NAMALWA (cell line): ENCODE data around the gene SEC61A1.
A peak's percentile ranks its signal among the peaks of the same experiment; 100 is the strongest.

Source experiments
- DNase-seq: peaks from one replicate; pipeline ENCODE4 v3.0.0-alpha.2; 2015; ENCODE audit warnings: low spot score

Gene SEC61A1

DNA sequence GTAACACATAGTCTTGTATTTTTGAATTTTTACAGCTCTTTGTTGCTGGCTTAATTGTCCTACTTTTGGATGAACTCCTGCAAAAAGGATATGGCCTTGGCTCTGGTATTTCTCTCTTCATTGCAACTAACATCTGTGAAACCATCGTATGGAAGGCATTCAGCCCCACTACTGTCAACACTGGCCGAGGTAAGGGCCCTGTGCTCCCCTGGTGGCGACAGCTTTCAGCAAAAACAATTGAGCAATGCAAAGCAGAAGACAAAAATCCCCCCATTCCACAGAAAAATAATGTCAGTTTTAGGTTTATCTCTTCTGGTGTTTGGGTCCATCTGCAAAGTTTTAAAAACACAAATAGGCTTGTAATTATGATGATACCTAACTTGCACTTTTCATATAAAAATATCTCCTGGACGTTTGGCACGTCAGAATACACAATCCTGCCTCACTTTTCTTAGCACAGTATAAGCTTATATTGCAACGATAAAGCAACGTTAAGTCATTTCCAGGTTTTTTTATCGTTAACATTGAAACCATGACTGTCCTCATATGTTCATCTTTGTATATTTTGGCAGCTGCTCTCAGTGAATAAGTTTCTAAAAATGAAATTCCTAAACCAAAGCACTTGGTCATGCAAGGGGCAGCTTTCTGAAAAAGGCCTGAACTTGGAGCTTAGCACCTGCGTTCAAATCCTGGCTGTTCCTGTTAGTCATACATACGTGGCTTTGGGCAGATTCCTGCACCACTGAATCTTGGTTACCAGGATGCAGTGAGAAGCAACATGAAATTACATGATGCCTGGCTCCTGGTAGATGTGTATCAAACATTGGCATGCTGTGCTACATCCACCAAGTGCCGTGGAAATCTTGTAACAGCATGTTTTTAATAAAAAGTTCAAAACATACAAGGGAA, 8.5 kb downstream of the SEC61A1 start:
- DNase-seq: no peak

GRCh38 chr3:128062033-128062745, 10.0 kb downstream of the SEC61A1 start:
- DNase-seq: no peak

GRCh38 chr3:128063865-128064264, 11.6 kb downstream of the SEC61A1 start:
- no peak for DNase-seq

DNA sequence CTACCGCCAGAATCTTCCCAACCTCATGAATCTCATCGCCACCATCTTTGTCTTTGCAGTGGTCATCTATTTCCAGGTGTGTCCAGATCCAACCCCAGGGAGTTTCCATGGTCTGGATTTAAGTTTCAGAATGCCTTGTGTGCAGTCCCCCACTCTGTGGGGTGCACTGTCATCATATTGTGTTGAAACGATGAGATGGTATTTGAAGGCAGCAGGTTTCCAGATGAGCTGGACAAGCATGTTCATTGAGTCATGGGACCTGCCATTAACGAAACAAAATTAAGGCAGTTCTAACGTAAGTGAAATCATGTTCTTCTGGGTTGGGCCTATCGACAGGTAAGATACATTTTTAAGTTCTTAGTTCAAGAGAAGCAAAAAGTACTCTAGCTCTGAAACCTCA, 12.7 kb downstream of the SEC61A1 start:
- no peak for DNase-seq

- no peak for DNase-seq
Observed at GRCh38 chr3:128066114-128066513, 13.9 kb downstream of the SEC61A1 start.

DNA sequence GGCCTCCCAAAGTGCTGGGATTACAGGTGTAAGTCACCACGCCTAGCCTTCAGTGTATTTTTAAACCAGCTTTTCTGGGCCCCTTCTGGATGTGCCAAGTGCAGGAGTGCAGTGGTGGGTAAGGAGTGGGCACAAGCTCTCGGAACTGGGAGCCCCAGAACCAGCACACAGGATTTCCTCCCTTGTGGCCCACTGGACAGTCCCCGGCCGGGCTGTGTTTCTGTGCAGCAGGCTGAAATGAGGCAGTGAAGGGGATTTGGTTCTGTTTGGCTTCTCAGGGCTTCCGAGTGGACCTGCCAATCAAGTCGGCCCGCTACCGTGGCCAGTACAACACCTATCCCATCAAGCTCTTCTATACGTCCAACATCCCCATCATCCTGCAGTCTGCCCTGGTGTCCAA, 14.4 kb downstream of the SEC61A1 start:
- no peak for DNase-seq

DNA sequence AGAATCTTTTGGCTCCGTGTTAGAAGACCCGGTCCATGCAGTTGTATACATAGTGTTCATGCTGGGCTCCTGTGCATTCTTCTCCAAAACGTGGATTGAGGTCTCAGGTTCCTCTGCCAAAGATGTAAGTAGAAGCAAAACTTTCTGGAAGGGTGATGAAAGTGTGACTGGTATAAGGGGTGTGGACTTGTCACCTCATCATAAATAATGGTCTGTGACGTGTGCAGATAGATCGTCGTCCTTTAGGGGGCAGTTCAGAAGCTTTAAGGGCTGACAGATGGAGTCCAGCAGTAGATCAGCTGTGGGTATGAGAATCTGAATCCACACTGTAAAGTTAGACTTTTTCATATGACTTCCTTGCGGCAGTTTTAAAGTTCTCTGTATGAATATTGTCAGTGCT, 15.3 kb downstream of the SEC61A1 start:
- DNase-seq: peak; percentile 47

DNA sequence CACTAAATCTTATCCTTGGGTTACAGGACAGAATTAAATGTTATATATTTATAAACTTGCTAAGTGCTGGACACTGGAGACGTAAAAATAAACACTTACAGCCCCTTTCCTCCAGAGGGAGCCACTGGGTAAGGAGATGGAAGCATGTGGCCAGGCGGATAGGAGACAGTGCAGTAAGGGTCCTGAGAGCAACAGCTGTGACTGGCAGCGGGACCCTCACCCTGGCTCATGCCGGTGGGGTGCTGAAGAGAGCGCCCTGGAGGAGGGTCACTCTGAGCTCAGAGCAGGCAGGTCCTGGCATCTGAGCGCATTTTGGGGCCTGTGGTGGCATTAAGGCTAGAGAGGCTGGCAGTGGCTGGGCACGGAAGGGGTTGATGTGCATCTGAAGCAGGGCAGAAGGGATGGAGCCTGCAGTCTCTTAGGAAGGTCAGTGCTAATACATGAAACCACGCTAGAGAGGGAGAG, 16.0 kb downstream of the SEC61A1 start:
- DNase-seq: peak; percentile 83

- DNase-seq: no peak
Observed at GRCh38 chr3:128069271-128069670, 17.0 kb downstream of the SEC61A1 start.

- DNase-seq: no peak
Observed at GRCh38 chr3:128070898-128071591, 18.8 kb downstream of the SEC61A1 start.

DNA sequence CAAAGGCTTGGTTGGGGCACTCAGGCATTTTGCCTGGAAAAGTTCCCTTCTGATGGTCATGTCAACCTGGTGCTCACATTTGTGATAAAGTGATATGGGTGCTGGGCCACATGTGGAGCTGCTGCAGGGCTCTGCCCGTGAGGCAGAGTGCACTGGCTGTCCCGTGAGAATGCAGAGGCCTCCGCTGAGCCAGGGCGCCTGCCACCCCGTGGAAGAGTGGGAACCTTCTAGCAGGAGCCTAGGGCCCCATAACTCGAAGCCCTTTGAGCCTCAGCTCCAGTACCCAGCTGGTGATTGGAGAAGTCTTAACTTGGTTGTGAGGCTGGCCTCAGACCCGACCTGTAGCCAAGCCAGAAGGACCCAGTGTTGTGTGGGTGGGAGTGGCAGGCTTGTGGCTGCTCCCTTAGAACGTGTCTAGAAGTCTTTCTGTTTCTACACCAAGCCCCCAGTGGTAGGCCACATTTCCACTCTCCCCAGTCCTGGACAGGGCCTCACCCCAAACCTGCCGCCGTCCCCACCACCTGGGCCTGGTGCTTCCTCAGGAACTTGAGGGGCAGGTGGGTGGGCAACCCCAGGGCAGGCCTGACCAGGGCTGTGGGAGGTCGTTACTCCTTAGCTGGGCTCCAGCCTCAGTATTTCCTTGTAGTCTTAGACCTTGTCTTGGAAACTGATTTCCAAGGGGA, 19.7 kb downstream of the SEC61A1 start:
- DNase-seq: no peak

DNA sequence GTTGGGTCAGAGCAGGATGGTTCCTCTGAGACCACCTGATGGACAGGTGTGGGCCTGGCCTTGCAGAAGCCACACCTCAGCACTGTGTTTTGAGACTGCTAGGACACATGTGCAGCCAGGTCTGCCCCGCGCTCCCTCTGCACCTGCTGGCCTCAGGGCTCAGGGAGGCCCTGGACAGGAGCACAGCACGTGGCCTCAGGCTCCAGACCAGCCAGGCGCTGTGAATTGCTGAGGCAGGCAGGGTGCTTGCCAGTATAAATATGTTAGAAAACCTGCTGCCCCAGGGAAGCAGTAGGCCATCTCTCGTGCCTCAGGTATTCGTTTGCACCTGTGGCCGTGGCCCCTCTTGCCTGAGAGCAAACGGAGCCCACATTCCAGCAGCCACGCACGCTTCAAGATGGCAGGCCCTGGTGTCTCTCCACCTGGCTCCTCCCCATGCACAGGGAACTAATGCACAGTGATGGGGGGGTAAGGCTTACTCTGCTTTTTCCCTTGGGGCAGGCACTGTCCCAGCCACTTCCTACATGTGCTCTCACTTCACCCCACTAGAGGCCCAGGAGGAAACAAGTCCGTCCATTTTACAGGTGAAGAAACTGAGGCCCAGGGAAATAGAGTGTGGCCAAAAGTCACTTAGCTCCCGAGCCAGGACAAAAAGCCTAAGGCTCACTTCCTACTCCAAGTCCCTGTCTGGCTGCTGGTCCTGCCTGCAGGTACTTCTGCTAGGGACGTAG, 20.4 kb downstream of the SEC61A1 start:
- DNase-seq: no peak

DNA sequence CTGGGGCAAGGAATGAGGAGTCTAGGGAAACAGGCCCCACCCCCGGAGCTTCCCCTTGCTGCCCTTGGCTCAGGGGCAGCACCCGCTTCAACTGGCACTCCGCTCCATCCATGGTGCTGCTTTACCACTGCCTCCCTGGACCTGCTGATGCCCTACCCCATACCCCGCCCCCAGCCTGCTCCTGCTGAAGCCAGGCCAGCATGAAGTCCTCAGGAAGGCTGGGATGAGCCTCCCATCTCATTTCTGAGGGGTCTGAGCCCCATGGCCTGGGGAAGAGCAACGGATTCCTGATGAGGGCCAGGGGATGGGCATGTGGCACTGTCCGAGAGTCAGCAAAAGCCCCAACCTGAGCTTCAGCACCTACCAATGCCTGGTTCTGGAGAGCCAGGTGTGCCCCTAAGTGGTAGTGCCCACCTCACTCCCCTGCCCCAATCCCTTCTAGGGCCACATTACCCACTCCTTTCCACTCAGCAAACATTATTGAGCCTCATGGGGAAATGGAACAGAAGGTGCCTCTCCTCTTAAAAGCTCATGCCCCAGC, 21.0 kb downstream of the SEC61A1 start:
- DNase-seq: no peak

DNA sequence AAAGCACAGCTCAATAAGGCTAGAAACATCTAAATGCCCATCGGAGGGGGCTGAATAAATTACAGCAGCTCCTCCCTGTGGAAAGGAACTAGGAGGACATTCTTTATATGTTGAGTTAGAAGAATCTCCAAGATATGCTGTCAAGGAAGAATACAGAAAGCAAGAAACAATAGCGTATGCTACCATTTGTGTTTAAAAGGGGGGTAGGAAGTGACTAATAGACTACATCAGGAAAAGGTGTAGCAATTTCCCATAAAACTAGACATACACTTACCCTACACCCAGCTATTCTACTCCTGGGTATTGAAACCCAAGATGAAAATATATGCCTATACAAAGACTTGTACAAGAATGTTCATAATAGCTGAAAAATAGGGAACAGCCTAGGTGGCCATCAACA, 21.6 kb downstream of the SEC61A1 start:
- DNase-seq: no peak

GRCh38 chr3:128074851-128075521, 22.7 kb downstream of the SEC61A1 start:
- DNase-seq: no peak

DNA sequence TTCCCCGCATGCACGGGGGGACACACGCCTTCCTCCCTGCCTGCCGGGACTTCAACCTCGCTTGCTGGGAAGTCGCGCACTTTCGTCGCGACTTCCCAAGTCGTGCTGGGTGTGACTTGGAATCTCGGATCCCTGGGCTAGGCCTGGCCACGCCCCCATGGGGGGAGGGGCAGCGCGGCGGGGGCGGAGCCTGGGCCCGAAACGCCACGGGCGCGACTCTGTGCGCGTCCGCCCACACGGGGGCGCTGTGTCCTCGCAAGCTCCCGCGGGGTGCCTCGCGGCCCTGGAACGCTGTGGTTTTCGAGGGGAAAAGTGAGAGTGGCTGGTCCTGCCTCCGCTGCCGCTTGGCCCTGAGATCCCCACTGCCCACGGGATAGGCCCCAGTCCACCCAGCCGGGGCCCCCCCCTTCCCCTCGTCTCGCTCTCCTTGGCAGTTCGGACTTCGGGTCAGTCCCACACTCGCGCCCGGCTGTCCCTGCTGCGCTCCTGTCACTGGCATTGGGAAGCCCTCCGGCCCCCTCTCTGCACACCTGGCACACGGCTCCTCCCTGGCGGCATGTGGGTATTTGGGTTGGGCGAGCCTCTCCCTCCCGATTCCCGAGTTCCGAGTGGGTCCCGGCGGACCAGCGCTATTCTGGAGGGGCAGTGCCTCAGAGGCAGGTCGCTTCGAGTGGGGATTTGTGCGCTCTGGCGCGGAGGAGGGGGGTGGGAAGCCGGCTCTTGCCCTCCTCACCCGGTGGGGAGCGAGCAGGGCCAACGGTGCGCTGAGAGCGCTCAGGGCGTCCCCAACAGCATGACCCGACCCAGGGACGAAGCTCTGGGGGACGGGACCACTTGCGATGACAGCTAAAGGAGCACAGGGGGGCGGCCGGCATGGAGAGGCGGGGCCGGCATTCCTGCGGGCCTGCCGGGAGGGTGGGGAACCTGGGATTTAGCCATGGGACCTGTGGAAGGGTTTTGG, 23.6 kb downstream of the SEC61A1 start:
- DNase-seq: peak; percentile 78

- no peak for DNase-seq
Observed at GRCh38 chr3:128076483-128077201, 24.4 kb downstream of the SEC61A1 start.

DNA sequence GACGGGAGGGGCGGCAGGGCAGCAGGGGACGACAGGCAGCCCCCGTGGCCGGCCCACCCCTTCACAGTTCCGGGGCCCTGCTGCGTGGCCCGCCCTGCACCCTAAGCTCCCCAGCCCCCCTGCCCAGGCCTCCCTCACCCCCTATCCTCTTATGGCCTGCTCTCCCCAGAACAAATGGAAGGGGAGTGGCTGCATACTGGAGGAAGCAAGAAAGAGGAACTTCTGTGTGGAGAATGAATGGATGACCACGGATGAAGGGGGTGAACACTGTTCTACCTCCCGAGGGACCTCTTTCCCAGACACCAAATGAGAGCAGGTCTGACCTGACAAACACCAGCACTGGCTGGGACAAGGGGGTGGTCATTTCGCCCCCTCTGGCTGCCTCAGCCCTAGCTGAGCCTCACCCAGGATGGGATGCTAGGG, 25.0 kb downstream of the SEC61A1 start:
- DNase-seq: no peak

- no peak for DNase-seq
Observed at GRCh38 chr3:128077665-128078064, 25.4 kb downstream of the SEC61A1 start.
